Liver (tissue), 9 donors: ENCODE results near the gene CRK. TPM values are rescaled to one million over a fixed set of nuclear protein-coding genes. Genes with fewer than 3 reads are reported as not detected.
"Not testable (repeated sequence)": the region's sequence is repeated elsewhere in the genome, so short reads cannot be mapped to it uniquely, and the experiment has no call there.

Experiments
- DNase-seq: peaks from one replicate; pipeline ENCODE4 v3.0.0-alpha.2; 2017; ENCODE audit warnings: low spot score
- H3K27ac ChIP-seq, 2 donors: one replicate each; pipeline ENCODE4 v1.7.0; 2013; ENCODE audit warnings: inconsistent platforms in 2 of 2, low read length in 2 of 2, control low read depth in 1 of 2, low read depth in 1 of 2, mild to moderate bottlenecking in 1 of 2
- H3K27me3 ChIP-seq, 4 donors: one replicate each; pipeline versions ENCODE4 v1.6.1 to v1.7.0; 2013; ENCODE audit warnings: low read length in 3 of 4, inconsistent platforms in 1 of 4, mild to moderate bottlenecking in 1 of 4, moderate library complexity in 1 of 4; ENCODE audit not compliant: control insufficient read depth in 4 of 4, insufficient read depth in 4 of 4
- H3K36me3 ChIP-seq, 4 donors: one replicate each; pipeline versions ENCODE4 v1.6.1 to v1.7.0; 2013; ENCODE audit warnings: low read length in 3 of 4, mild to moderate bottlenecking in 3 of 4, low read depth in 1 of 4, moderate library complexity in 1 of 4; ENCODE audit not compliant: control insufficient read depth in 4 of 4, insufficient read depth in 3 of 4
- H3K4me1 ChIP-seq, 4 donors: one replicate each; pipeline versions ENCODE4 v1.6.1 to v1.7.0; 2013; ENCODE audit warnings: low read length in 3 of 4, mild to moderate bottlenecking in 3 of 4, moderate library complexity in 1 of 4; ENCODE audit not compliant: control insufficient read depth in 4 of 4, insufficient read depth in 4 of 4
- H3K4me3 ChIP-seq, 3 donors: one replicate each; pipeline versions ENCODE4 v1.6.1 to v1.7.0; 2013; ENCODE audit warnings: low read length in 3 of 3, control low read depth in 1 of 3, low read depth in 1 of 3, mild to moderate bottlenecking in 1 of 3
- H3K9ac ChIP-seq, 2 donors: one replicate each; pipeline ENCODE4 v1.7.0; 2013; ENCODE audit warnings: low read length in 2 of 2, mild to moderate bottlenecking in 2 of 2, moderate library complexity in 2 of 2, control low read depth in 1 of 2, low read depth in 1 of 2
- H3K9me3 ChIP-seq, 4 donors: one replicate each; pipeline versions ENCODE4 v1.6.1 to v1.7.0; 2013; ENCODE audit warnings: low read length in 3 of 4; ENCODE audit not compliant: control insufficient read depth in 4 of 4
- ATF3 ChIP-seq: IDR thresholded peaks from 2 replicates; pipeline ENCODE4 v1.6.1; 2016; ENCODE audit warnings: antibody characterized with exemption
- FOXA1 ChIP-seq: IDR thresholded peaks from 2 replicates; pipeline ENCODE4 v1.6.1; 2016; ENCODE audit warnings: antibody characterized with exemption
- FOXA2 ChIP-seq: IDR thresholded peaks from 2 replicates; pipeline ENCODE4 v1.6.1; 2016; ENCODE audit warnings: antibody characterized with exemption
- GABPA ChIP-seq, 2 donors: IDR thresholded peaks in 1 of 2; conservative IDR thresholded peaks in 1 of 2; 2 replicates each; pipeline ENCODE4 v1.6.1; 2016; ENCODE audit warnings: antibody characterized with exemption in 2 of 2, mild to moderate bottlenecking in 1 of 2, moderate library complexity in 1 of 2
- HNF4A ChIP-seq, 2 donors: conservative IDR thresholded peaks; 2 replicates each; pipeline ENCODE4 v1.6.1; 2016; ENCODE audit warnings: antibody characterized with exemption in 2 of 2, mild to moderate bottlenecking in 2 of 2
- HNF4G ChIP-seq: IDR thresholded peaks from 2 replicates; pipeline ENCODE4 v1.6.1; 2016; ENCODE audit warnings: antibody characterized with exemption
- JUND ChIP-seq, 2 donors: IDR thresholded peaks; 2 replicates each; pipeline ENCODE4 v1.6.1; 2016; ENCODE audit warnings: antibody characterized with exemption in 2 of 2
- RAD21 ChIP-seq, 2 donors: IDR thresholded peaks; 2 replicates each; pipeline ENCODE4 v1.6.1; 2016; ENCODE audit warnings: antibody characterized with exemption in 2 of 2, mild to moderate bottlenecking in 2 of 2
- RXRA ChIP-seq, 2 donors: IDR thresholded peaks; 2 replicates each; pipeline ENCODE4 v1.6.1; 2017 to 2018; ENCODE audit warnings: antibody characterized with exemption in 2 of 2, mild to moderate bottlenecking in 1 of 2
- TAF1 ChIP-seq: conservative IDR thresholded peaks from 2 replicates; pipeline ENCODE4 v1.6.1; 2016; ENCODE audit warnings: antibody characterized with exemption, mild to moderate bottlenecking
- YY1 ChIP-seq: IDR thresholded peaks from 2 replicates; pipeline ENCODE4 v1.6.1; 2016; ENCODE audit warnings: antibody characterized with exemption, mild to moderate bottlenecking
- WGBS: extraction: QIAGEN DNeasy Blood & Tissue Kit; methylation state at CpG from one replicate; pipeline ENCODE4 v1.1.7; 2013; 5-methylcytosine and 5-hydroxymethylcytosine counted together
- polyA plus RNA-seq, 2 donors: library from polyadenylated mRNA; stranded (reverse) in 1 of 2; unstranded in 1 of 2; fragments of 200-250 nt in 1 of 2; fragments of >200 nt in 1 of 2; fragmentation: Nextera tagmentation in 1 of 2; extraction: Ambion mirVana in 1 of 2; gene quantifications; one replicate each; pipeline versions ENCODE4 v1.2.1 to v1.2.3, GENCODE V29; 2013 to 2015
- total RNA-seq, 2 donors: library from RNA; depleted of rRNA; stranded (reverse); fragments of >200 nt; gene quantifications; one replicate each; pipeline ENCODE4 v1.2.3, GENCODE V29; 2014
- TF ChIP-seq, protein P1 (sequence below): fragments of 150-350 bp; IDR thresholded peaks from 2 replicates; pipeline ENCODE4 v1.5.1; 2017; ENCODE audit warnings: improper control_type of control experiment, low read depth, low read length; ENCODE audit not compliant: missing input control
- donor health status: healthy.
- donor health status: healthy.
- donor health status: healthy.
- donor health status: healthy.
- donor health status: healthy.

The CRK gene
- total and polyA plus RNA-seq, 4 donors, result 29.5 to 69.9 (median 34.8) TPM

DNA sequence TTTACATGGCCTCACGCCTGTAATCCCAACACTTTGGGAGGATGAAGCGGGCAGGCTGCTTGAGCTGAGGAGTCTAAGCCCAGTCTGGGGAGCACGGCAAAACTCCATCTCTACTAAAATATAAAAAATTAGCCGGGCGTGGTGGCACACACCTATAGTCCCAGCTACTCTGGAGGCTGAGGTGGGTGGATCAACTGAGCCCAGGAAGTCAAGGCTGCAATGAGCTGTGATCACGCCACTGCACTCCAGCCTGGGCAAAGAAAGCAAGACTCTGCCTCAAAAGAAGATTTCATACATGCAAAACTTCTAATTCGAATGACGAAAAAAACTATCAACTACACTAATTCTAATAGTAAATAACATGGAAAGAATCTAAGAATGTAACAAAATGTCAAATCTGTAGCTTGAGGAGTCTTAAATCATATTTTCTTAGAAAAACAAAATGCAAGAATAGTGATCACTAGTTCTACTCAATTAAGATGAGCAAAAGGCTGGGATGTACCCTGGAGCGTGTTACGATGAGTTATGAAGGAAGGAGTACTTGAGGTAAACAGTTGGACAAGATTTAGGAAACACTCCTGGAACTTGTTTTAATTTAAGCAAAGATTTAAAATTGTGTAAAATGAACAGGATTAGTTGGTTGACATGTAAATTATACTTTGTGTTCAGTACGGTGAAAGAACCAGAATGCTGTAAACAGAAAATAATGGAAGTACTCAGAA, 76.7 kb downstream of the CRK start (continued):
- TF ChIP-seq, protein P1, sequence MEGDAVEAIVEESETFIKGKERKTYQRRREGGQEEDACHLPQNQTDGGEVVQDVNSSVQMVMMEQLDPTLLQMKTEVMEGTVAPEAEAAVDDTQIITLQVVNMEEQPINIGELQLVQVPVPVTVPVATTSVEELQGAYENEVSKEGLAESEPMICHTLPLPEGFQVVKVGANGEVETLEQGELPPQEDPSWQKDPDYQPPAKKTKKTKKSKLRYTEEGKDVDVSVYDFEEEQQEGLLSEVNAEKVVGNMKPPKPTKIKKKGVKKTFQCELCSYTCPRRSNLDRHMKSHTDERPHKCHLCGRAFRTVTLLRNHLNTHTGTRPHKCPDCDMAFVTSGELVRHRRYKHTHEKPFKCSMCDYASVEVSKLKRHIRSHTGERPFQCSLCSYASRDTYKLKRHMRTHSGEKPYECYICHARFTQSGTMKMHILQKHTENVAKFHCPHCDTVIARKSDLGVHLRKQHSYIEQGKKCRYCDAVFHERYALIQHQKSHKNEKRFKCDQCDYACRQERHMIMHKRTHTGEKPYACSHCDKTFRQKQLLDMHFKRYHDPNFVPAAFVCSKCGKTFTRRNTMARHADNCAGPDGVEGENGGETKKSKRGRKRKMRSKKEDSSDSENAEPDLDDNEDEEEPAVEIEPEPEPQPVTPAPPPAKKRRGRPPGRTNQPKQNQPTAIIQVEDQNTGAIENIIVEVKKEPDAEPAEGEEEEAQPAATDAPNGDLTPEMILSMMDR, result no peak
- TF ChIP-seq RXRA (IDR thresholded peaks at IDR 0.05) (no peak), TAF1 (no peak), JUND (IDR thresholded peaks at IDR 0.05) (no peak)

GRCh38 chr17:1378476-1378860, 77.6 kb downstream of the CRK start:
- not testable (repeated sequence) for H3K36me3 ChIP-seq, H3K27ac ChIP-seq, H3K4me3 ChIP-seq, DNase-seq, H3K9ac ChIP-seq, H3K9me3 ChIP-seq, H3K27me3 ChIP-seq
- WGBS, result 83% methylated on average over 10 of the region's 10 CpGs
- peaks cover 14 to 64% (median 61%) of the 10 kb centered on the region in 4 donors for H3K4me1 ChIP-seq

- TF ChIP-seq FOXA1, result no peak
- no peak for TF ChIP-seq GABPA (IDR thresholded peaks at IDR 0.05 in 1 of 2, conservative IDR thresholded peaks at IDR 0.05 in 1 of 2)
- TF ChIP-seq JUND (IDR thresholded peaks at IDR 0.05), result no peak
- TF ChIP-seq HNF4A (conservative IDR thresholded peaks at IDR 0.05), result no peak
- TF ChIP-seq RAD21 (IDR thresholded peaks at IDR 0.05), result no peak
- TF ChIP-seq RXRA (IDR thresholded peaks at IDR 0.05), result no peak
- no peak for TF ChIP-seq HNF4G
- TF ChIP-seq TAF1, result no peak
- TF ChIP-seq FOXA2, result no peak
- TF ChIP-seq YY1, result no peak
- peaks cover 11 to 58% (median 55%) of the 10 kb centered on the region in 4 donors for H3K4me1 ChIP-seq
- H3K9me3 ChIP-seq, result no peaks in the 10 kb centered on the region
- H3K27ac ChIP-seq, result no peak overlapping the region
- no peak for DNase-seq
- H3K36me3 ChIP-seq, result peaks cover 0 to 4% (median 0%) of the 10 kb centered on the region in 4 donors
- 79% methylated on average over 3 of the region's 3 CpGs for WGBS
- H3K27me3 ChIP-seq, result no peaks in the 10 kb centered on the region
- no peak overlapping the region for H3K4me3 ChIP-seq
- H3K9ac ChIP-seq, result no peak overlapping the region
Measured at GRCh38 chr17:1377334-1377733, 78.7 kb downstream of the CRK start.

- 66% methylated on average over 5 of the region's 5 CpGs for WGBS
- TF ChIP-seq ATF3, result no peak
- Histone ChIP-seq H3K27ac (no peak overlapping the region), H3K27me3 (no peaks in the 10 kb centered on the region), H3K9ac (no peak overlapping the region), H3K9me3 (no peaks in the 10 kb centered on the region), H3K4me1 (peaks cover 9 to 51% (median 50%) of the 10 kb centered on the region in 4 donors), H3K4me3 (no peak overlapping the region), H3K36me3 (peaks cover 0 to 4% (median 0%) of the 10 kb centered on the region in 4 donors)
- no peak for DNase-seq
Measured at GRCh38 chr17:1376061-1376460, 80.0 kb downstream of the CRK start.
